ENCODE results near the gene MDGA2. TPM values are rescaled to one million over a fixed set of nuclear protein-coding genes. Genes with fewer than 3 reads are reported as not detected.

Gene MDGA2
- total RNA-seq, 1 donor from 2014 or later = 8.1 TPM

DNA sequence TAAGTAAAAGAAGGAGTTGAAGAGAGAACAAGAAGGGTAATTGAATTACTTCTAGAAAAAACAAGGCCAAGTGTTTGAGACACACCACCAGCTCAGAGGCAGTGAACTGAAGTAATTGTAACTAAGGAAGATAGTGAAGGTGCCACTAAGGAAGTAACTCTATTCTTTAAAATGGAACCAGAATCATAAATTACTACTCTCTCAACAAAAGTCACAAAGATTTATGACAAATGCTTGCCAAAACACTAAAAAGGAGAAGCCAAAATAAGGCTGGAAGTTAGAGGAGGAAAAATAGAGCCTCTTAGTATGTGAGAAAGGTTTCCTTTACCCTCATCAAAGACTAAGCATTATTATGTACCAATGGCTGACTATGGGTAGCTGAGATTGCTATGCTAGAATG, 208.5 kb downstream of the MDGA2 start:
- Mint-ChIP-seq H3K4me3 (ENCODE audit: unreplicated experiment) (no peak overlapping the region), H3K27me3 (ENCODE audit: unreplicated experiment) (no peaks in the 10 kb centered on the region), H3K27ac (ENCODE audit: unreplicated experiment) (no peak overlapping the region), H3K36me3 (ENCODE audit: low read depth, unreplicated experiment) (no peaks in the 10 kb centered on the region), H3K4me1 (ENCODE audit: unreplicated experiment) (no peaks in the 10 kb centered on the region), H3K9me3 (ENCODE audit: unreplicated experiment) (no peaks in the 10 kb centered on the region)
- DNase-seq (ENCODE audit: low spot score) = no peak
- TF ChIP-seq, protein P1, sequence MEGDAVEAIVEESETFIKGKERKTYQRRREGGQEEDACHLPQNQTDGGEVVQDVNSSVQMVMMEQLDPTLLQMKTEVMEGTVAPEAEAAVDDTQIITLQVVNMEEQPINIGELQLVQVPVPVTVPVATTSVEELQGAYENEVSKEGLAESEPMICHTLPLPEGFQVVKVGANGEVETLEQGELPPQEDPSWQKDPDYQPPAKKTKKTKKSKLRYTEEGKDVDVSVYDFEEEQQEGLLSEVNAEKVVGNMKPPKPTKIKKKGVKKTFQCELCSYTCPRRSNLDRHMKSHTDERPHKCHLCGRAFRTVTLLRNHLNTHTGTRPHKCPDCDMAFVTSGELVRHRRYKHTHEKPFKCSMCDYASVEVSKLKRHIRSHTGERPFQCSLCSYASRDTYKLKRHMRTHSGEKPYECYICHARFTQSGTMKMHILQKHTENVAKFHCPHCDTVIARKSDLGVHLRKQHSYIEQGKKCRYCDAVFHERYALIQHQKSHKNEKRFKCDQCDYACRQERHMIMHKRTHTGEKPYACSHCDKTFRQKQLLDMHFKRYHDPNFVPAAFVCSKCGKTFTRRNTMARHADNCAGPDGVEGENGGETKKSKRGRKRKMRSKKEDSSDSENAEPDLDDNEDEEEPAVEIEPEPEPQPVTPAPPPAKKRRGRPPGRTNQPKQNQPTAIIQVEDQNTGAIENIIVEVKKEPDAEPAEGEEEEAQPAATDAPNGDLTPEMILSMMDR (IDR thresholded peaks at IDR 0.05; ENCODE audit: unreplicated experiment) = no peak

DNA sequence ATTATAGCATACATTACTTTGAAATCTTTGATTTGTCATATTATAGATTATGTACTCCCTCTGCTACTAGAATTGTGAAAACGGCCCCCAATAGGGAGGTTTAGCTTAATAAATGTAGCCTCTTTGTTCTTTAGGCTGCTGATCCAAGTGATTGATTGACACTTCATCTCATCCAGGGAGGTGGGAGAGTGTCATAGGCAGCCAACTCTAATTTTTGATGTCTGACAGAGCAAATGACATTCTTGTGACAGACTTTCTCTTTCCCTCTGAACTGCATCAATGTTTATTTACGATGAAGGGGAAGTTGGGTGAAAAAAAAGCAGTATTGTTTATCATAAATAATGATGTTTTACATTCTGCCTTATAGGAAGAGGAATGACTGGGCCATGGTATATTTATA, 221.4 kb downstream of the MDGA2 start:
- DNase-seq (ENCODE audit: low spot score) = no peak
- H3K4me3 Mint-ChIP-seq (ENCODE audit: unreplicated experiment) = no peak overlapping the region

DNA sequence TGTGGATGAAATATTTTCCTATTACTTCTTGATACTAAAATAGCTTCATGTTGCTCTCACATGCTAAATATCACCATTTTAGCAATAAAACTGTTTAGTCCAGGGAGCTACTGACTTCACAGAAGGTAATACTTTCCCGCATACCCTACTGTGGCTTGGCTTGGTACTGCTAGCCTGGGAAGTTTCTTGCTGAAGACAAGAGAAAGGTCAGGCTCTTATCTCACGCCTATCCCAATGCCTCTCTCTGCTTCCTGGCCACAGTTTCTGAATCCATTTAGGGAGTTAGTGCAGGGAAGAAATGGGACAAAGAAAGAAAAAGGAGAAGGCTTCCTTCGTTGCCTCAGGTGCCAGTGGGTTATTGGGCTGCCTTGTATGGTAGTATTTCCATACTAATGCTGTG, 228.3 kb downstream of the MDGA2 start:
- Mint-ChIP-seq H3K9me3 (ENCODE audit: unreplicated experiment) (no peaks in the 10 kb centered on the region), H3K4me3 (ENCODE audit: unreplicated experiment) (no peak overlapping the region), H3K4me1 (ENCODE audit: unreplicated experiment) (no peaks in the 10 kb centered on the region), H3K27me3 (ENCODE audit: unreplicated experiment) (no peaks in the 10 kb centered on the region), H3K27ac (ENCODE audit: unreplicated experiment) (no peak overlapping the region), H3K36me3 (ENCODE audit: low read depth, unreplicated experiment) (no peaks in the 10 kb centered on the region)
- no peak for DNase-seq (ENCODE audit: low spot score)
- TF ChIP-seq, protein P1 (IDR thresholded peaks at IDR 0.05; ENCODE audit: unreplicated experiment) = no peak

More for the DNA sequence above, 221.4 kb downstream of the MDGA2 start:
- no peaks in the 10 kb centered on the region for H3K9me3 Mint-ChIP-seq (ENCODE audit: unreplicated experiment)
- no peaks in the 10 kb centered on the region for H3K36me3 Mint-ChIP-seq (ENCODE audit: low read depth, unreplicated experiment)
- TF ChIP-seq, protein P1 (IDR thresholded peaks at IDR 0.05; ENCODE audit: unreplicated experiment) = no peak
- no peaks in the 10 kb centered on the region for H3K4me1 Mint-ChIP-seq (ENCODE audit: unreplicated experiment)
- no peak overlapping the region for H3K27ac Mint-ChIP-seq (ENCODE audit: unreplicated experiment)
- no peaks in the 10 kb centered on the region for H3K27me3 Mint-ChIP-seq (ENCODE audit: unreplicated experiment)

DNA sequence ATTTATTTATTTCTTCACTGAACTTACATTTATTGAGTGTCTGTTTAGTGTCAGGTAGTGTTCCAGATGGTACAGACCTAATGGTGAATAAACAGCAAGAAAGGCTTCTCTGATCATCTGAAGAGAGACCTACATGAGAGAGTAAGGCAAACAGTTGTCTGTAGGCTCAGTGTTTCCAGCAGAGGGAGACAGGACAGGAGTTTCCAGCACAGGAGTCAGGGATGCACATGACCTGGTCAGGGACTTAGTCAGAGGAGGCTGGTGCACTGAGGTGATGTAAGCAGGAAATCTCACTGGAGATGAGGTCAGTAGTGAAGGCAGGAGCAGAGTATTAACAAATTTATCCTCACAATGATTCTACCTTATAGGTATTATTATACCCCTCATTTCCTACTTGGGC, 233.2 kb downstream of the MDGA2 start:
- TF ChIP-seq, protein P1 (IDR thresholded peaks at IDR 0.05; ENCODE audit: unreplicated experiment) = no peak
- DNase-seq (ENCODE audit: low spot score) = peak; percentile 38
- Mint-ChIP-seq H3K27ac (ENCODE audit: unreplicated experiment) (no peak overlapping the region), H3K4me1 (ENCODE audit: unreplicated experiment) (peaks cover 2% of the 10 kb centered on the region), H3K36me3 (ENCODE audit: low read depth, unreplicated experiment) (no peaks in the 10 kb centered on the region), H3K4me3 (ENCODE audit: unreplicated experiment) (no peak overlapping the region), H3K9me3 (ENCODE audit: unreplicated experiment) (no peaks in the 10 kb centered on the region), H3K27me3 (ENCODE audit: unreplicated experiment) (no peaks in the 10 kb centered on the region)

DNA sequence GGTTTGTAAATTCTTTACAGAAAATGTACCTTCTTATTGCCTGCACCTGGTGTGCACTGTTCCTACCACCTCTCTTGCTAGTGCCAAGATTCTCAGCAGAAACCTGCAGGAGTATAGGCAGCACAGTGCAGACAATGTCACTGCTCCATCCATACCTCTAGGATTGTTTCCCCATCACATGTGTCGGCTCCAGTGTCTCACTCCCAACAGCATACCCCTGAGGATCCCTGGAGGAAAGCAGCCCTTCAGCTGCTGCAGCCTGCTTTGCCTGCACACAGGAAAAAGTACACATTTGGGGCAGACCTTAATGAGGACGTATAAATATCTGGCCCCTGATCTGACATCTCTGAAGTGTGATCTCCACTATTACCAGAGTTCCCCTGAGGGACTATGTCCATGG, 235.5 kb downstream of the MDGA2 start:
- no peak overlapping the region for H3K4me3 Mint-ChIP-seq (ENCODE audit: unreplicated experiment)
- H3K27ac Mint-ChIP-seq (ENCODE audit: unreplicated experiment) = no peak overlapping the region
- no peaks in the 10 kb centered on the region for H3K36me3 Mint-ChIP-seq (ENCODE audit: low read depth, unreplicated experiment)
- H3K27me3 Mint-ChIP-seq (ENCODE audit: unreplicated experiment) = no peaks in the 10 kb centered on the region
- DNase-seq (ENCODE audit: low spot score) = no peak
- H3K9me3 Mint-ChIP-seq (ENCODE audit: unreplicated experiment) = no peaks in the 10 kb centered on the region
- H3K4me1 Mint-ChIP-seq (ENCODE audit: unreplicated experiment) = peaks cover 2% of the 10 kb centered on the region
- TF ChIP-seq, protein P1 (IDR thresholded peaks at IDR 0.05; ENCODE audit: unreplicated experiment) = no peak

Data from endothelial cell (in vitro differentiated cells).